Measurements from ENCODE around the gene LRFN3.

DNA sequence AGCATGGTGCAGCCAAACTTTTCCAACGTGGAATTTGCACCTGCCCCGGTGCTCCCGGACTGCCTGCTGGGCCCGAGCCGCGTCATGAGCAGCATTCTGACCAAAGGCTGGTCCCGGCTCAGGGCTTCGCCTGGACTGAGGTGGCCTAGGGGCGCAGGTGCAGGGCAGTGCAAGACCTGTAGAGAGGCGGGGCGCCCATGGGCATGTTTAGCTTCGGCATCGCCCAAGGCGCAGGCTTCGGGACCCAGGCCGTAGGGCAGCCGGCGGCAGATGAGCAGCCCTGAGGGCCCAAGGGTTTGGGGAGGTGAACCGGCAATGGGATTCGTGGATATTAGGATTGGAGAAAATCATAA is 23.8 kb downstream of the LRFN3 start:
- TF ChIP-seq, protein P1, sequence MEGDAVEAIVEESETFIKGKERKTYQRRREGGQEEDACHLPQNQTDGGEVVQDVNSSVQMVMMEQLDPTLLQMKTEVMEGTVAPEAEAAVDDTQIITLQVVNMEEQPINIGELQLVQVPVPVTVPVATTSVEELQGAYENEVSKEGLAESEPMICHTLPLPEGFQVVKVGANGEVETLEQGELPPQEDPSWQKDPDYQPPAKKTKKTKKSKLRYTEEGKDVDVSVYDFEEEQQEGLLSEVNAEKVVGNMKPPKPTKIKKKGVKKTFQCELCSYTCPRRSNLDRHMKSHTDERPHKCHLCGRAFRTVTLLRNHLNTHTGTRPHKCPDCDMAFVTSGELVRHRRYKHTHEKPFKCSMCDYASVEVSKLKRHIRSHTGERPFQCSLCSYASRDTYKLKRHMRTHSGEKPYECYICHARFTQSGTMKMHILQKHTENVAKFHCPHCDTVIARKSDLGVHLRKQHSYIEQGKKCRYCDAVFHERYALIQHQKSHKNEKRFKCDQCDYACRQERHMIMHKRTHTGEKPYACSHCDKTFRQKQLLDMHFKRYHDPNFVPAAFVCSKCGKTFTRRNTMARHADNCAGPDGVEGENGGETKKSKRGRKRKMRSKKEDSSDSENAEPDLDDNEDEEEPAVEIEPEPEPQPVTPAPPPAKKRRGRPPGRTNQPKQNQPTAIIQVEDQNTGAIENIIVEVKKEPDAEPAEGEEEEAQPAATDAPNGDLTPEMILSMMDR (conservative IDR thresholded peaks at IDR 0.05; ENCODE audit: low read length): no peak
- TF ChIP-seq EZH2phosphoT487 (IDR thresholded peaks at IDR 0.05; ENCODE audit: borderline replicate concordance): no peak
